Motor neuron (in vitro differentiated cells): Measurements from ENCODE around the gene FURIN. TPM values are rescaled to one million over a fixed set of nuclear protein-coding genes. Genes with fewer than 3 reads are reported as not detected.

Source experiments
- ATAC-seq, 8 experiments: fragments of 200-7000 bp; cut with Tn5 transposase; replicated peaks in 6 of 8; 2 replicates each; pipeline ENCODE4 v1.8.0; 2021; ENCODE audit warnings: mild to moderate bottlenecking in 8 of 8, moderate library complexity in 8 of 8
- H3K27ac ChIP-seq, 2 donors: fragments of 250-450 bp; sonication (Bioruptor Pico); 2 replicates each; pipeline ENCODE4 v1.9.0; 2021; ENCODE audit warnings: antibody characterized with exemption in 2 of 2, mild to moderate bottlenecking in 2 of 2, moderate library complexity in 1 of 2
- H3K4me1 ChIP-seq, 2 donors: fragments of 250-450 bp; sonication (Bioruptor Pico); replicated peaks in 1 of 2; 2 replicates each; pipeline ENCODE4 v1.6.1; 2021; ENCODE audit warnings: antibody characterized with exemption in 2 of 2, mild to moderate bottlenecking in 2 of 2, moderate library complexity in 1 of 2
- H3K4me3 ChIP-seq, 5 donors: fragments of 250-450 bp; sonication (Bioruptor Pico); 2 replicates each; pipeline ENCODE4 v1.9.0; 2021; ENCODE audit warnings: antibody characterized with exemption in 5 of 5, mild to moderate bottlenecking in 5 of 5, moderate library complexity in 4 of 5
- WGBS, 10 experiments: fragments of 450-650 bp; shearing (Covaris generic); methylation state at CpG; one replicate each; pipeline ENCODE4 v1.0.0; 2022; 5-methylcytosine and 5-hydroxymethylcytosine counted together
- in situ Hi-C, 9 experiments: fragments of 400-800 bp; cut with MboI; loops; one replicate each; pipeline ENCODE4 v1.15.0; 2021; ENCODE audit warnings: low sequenced_read_pairs in 9 of 9, low pct_unique_long_range_greater_than_20kb in 2 of 9; ENCODE audit not compliant: unreplicated experiment in 9 of 9
- total RNA-seq, 8 experiments: library from RNA; unstranded; fragments of 300-600 nt; gene quantifications; 2 replicates each; pipeline versions ENCODE4 v1.2.3 to v1.2.4, GENCODE V29; 2022

Gene FURIN
- total RNA-seq, 8 experiments from 2014 or later: 4.6 to 32.3 (median 14.7) TPM

DNA sequence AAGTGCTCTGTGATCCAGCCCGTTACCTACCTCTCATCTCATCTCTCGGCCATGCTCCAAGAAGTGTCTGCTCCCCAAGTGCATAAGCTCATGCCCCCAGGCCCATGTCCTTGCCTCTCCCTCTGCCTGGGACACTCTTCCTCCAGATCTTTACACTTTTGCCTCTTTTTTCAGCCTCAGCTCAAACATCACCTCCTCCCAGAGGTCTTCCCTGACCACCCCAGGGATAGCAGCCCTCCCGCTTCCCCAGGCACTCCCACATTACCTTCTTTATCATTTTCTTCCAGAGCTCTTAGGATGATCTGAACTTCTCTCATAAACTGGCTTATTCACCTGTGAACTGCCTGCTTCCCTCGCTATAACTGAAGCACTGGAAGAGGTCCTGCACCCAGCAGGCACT is 2.7 kb upstream of the FURIN start:
- no peak for ATAC-seq
- in situ Hi-C loops: loop anchor here in 1 of 9 experiments (25.0 kb wide), 1 partner anchor 203 kb away; no protein-coding TSS in a partner anchor
- Histone ChIP-seq H3K4me1 (peaks cover 4 to 15% of the 10 kb centered on the region in 2 donors), H3K27ac (no peak overlapping the region), H3K4me3 (no peak overlapping the region)
- 27 to 100% (median 91%) methylated on average over 1 to 4 of the region's 4 CpGs; no CpG with 5 or more reads in 4 of the 10 experiments for WGBS, 10 experiments

DNA sequence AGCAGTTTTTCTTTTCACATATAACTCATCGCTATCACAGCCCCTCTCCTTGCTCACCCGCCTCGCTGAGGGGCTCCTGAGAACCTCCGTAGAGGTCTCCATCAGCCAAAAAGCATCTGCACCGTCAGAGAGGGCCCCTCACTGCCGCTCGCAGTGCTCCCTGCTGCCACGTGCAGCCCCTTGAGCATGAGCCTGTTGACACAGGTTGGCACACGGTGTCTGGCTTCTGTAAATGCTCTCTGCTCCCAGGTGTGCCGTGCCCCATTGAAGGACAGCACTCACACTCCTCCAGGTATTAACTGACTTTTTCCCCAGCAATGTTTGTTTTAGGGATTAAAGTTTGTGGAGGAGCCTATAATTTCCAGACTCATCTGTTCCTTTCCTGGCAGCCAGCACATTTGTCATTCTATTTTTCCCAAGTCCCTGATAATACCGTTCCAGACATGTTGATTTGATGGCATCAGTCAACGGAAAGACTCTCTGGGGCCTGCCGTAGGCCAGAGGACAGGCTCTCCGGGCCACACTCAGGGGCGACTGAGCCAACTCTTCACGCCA is 2.1 kb upstream of the FURIN start:
- no peak for ATAC-seq
- H3K27ac ChIP-seq: no peak overlapping the region
- in situ Hi-C loops: loop anchor here in 1 of 9 experiments (25.0 kb wide), 1 partner anchor 204 kb away; no protein-coding TSS in a partner anchor
- no peak overlapping the region for H3K4me3 ChIP-seq
- peaks cover 4 to 15% of the 10 kb centered on the region in 2 donors for H3K4me1 ChIP-seq
- 62 to 93% (median 80%) methylated on average over 1 to 8 of the region's 16 CpGs; no CpG with 5 or more reads in 2 of the 10 experiments for WGBS, 10 experiments

- Histone ChIP-seq H3K27ac (no peak overlapping the region), H3K4me1 (peaks cover 4 to 15% of the 10 kb centered on the region in 2 donors), H3K4me3 (no peak overlapping the region)
- ATAC-seq: no peak
- in situ Hi-C loops: loop anchor here in 1 of 9 experiments (25.0 kb wide), 1 partner anchor 204 kb away; no protein-coding TSS in a partner anchor
- WGBS, 10 experiments: 71 to 100% (median 80%) methylated on average over 1 to 2 of the region's 3 CpGs; no CpG with 5 or more reads in 3 of the 10 experiments
These were observed 1.6 kb upstream of the FURIN start for GRCh38 chr15:90866800-90867199.

DNA sequence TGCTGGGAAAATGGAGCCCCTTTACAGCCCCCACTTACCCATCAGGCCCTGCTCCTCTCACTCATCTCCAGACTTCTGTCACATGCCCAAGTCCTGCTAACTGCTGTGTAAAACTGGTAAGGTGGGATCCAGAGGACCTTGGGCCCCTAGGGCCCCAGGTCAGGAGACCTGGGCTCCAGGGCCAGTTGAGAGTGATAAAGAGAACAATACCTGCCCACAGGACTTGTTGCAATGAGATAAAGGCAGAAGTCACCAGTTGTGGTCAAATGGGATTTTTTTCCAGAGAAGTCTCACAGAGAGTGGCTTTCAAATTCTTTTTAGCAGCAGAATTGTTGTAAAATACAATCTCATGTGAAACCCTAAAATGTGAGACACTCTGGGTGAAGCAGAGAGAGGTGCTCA is 753 bp downstream of the FURIN start:
- in situ Hi-C loops: loop anchor here in 1 of 9 experiments (25.0 kb wide), 1 partner anchor 207 kb away; no protein-coding TSS in a partner anchor
- H3K27ac ChIP-seq: no peak overlapping the region
- H3K4me3 ChIP-seq: no peak overlapping the region
- H3K4me1 ChIP-seq: peaks cover 21 to 36% of the 10 kb centered on the region in 2 donors
- ATAC-seq: no peak

DNA sequence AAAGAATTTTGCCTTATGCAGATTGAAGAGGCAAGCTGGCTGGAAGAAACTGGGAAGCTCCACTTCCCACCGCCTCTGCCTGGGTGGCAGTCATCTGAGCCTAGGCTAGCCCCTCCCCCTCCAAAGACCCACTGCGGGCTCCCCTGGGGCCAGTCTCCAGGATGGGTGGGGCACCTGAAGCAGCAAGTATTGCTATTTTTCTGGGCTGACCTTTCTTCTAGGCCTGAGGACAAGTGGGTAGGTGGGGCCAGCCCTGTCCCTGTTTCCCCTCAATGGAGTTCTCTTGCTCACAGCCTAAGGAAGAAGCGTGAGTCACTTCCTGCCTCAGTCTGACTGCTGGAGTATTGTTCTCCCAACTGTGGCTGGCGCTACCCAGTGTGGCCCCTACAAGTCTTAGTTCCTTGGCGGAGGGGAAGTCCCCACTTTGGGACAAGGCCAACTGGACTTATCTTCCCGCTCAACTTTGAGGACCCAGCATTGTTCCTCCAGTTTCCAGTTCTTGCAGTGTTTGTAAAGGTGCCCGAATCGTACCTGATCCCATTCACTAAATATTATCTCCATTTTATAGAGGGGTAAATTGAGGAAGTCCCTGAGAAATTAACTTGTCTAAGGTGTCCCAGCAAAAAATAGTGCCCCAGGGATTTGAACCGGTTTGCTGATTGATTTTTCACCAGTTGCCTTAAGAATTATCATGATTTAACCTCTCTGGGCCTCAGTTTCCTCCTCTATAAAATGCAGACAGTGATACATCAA is 1.4 kb downstream of the FURIN start:
- in situ Hi-C loops: loop anchor here in 2 of 9 experiments (10.0 to 25.0 kb wide), 2 partner anchors 155 to 207 kb away; partner anchors contain the start of gene BLM (in 1 of the 2)
- Histone ChIP-seq H3K4me3 (no peak overlapping the region), H3K27ac (no peak overlapping the region), H3K4me1 (peaks cover 23 to 40% of the 10 kb centered on the region in 2 donors)
- WGBS, 10 experiments: 55 to 100% (median 83%) methylated on average over 1 to 5 of the region's 9 CpGs; no CpG with 5 or more reads in 2 of the 10 experiments
- peak; percentile 21 to 69 (median 58) for ATAC-seq

DNA sequence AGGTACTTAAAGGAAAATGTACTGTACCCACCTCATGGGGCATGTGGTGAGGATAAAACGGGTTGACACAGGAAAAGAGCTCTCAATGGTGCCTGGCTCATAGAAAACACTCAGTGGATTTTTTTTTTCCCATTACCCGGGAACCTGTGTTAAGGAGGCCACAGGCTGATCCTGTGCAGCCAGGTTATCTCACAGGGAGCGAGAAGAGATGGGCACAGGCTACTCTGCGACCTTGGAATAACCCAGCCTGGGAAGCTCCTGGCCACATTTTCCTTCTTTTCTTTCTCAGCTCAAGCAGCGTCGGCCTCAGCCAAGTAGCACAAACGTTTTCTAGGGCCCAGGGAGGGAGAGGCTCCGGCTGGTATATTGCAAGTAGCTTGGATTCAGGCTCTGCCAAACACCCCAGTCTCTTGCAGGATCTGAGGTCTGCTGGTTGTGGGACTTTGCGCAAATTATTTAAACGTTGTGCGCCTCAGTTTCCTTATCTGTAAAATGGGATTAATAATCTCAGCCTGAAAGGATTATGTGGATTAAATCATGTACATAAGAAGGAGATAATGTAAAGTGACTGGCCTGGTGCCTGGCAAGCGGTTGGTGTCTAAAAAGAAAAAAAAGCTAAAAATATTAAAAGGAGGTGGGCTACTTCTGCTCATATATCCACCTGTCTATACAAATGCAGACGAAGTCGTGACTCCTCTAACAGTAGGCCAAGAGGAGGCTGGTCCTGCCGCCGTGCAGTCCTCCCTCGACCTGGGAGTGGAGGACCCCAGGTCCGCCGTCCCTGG is 2.2 kb downstream of the FURIN start:
- H3K4me1 ChIP-seq: peaks cover 23 to 40% of the 10 kb centered on the region in 2 donors
- H3K27ac ChIP-seq: peak overlapping the region in 1 of 2 donors; percentile 83
- WGBS, 10 experiments: 13 to 100% (median 65%) methylated on average over 1 to 15 of the region's 19 CpGs
- in situ Hi-C loops: loop anchor here in 2 of 9 experiments (10.0 to 25.0 kb wide), 2 partner anchors 156 to 208 kb away; partner anchors contain the start of gene BLM (in 1 of the 2)
- peak overlapping the region; percentile 88 to 97 (median 95) for H3K4me3 ChIP-seq
- ATAC-seq: peak in 6 of 8 experiments; percentile 6 to 36 (median 18)

GRCh38 chr15:90871139-90871715 is 2.8 kb downstream of the FURIN start:
- peak; percentile 2 to 36 (median 16) for ATAC-seq
- peak overlapping the region; percentile 88 to 97 (median 95) for H3K4me3 ChIP-seq
- in situ Hi-C loops: loop anchor here in 2 of 9 experiments (10.0 to 25.0 kb wide), 2 partner anchors 156 to 209 kb away; partner anchors contain the start of gene BLM (in 1 of the 2)
- peaks cover 23 to 40% of the 10 kb centered on the region in 2 donors for H3K4me1 ChIP-seq
- 0% methylated on average over 1 to 5 of the region's 71 CpGs; no CpG with 5 or more reads in 8 of the 10 experiments for whole genome bisulfite sequencing, 10 experiments
- H3K27ac ChIP-seq: peak overlapping the region; percentile 67 to 83

DNA sequence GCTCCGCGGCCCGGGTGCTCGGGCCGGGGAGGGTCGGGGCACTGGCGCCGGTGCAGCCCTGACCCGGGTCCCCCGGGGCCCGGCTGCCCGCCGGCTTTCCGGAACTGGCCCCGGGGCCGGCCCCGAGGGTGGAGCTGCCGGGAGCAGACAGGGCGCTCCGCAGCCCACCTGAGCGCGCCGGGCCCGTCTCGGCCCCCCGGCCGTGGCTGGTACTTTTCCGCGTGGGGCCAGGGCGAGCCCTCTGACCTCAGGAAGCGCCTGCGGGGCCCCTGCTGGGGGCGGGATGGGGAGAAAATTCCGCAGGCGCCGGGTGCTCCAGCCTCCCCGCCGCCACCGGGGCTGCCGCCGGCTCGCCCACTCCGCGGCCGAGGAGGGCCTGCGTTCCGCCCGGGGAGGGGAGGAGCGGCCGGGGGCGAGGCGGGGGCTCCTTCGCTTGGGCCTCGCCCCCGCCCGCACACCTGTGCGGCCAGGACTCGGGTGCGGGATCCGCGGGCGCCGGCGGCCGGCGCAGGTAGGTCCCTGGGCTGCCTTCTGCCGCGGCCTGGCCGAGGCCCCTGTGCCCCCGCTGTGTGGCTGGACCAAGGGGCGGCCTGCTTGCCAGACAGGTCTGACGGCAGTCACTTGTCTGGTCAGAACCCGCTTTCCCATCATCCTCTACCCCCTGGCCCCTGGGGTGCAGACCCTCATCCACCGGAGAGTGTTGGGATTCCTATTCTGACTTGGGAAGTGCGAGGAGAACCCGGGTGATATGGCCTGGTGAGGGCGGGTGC is 3.5 kb downstream of the FURIN start:
- H3K4me3 ChIP-seq: peak overlapping the region; percentile 88 to 97 (median 95)
- peak overlapping the region in 1 of 2 donors; percentile 15 for H3K27ac ChIP-seq
- peak; percentile 3 to 46 (median 28) for ATAC-seq
- WGBS, 10 experiments: 0 to 60% (median 33%) methylated on average over 1 to 3 of the region's 77 CpGs; no CpG with 5 or more reads in 7 of the 10 experiments
- in situ Hi-C loops: loop anchor here in 2 of 9 experiments (10.0 to 25.0 kb wide), 2 partner anchors 157 to 210 kb away; partner anchors contain the start of gene BLM (in 1 of the 2)
- peaks cover 23 to 40% of the 10 kb centered on the region in 2 donors for H3K4me1 ChIP-seq

DNA sequence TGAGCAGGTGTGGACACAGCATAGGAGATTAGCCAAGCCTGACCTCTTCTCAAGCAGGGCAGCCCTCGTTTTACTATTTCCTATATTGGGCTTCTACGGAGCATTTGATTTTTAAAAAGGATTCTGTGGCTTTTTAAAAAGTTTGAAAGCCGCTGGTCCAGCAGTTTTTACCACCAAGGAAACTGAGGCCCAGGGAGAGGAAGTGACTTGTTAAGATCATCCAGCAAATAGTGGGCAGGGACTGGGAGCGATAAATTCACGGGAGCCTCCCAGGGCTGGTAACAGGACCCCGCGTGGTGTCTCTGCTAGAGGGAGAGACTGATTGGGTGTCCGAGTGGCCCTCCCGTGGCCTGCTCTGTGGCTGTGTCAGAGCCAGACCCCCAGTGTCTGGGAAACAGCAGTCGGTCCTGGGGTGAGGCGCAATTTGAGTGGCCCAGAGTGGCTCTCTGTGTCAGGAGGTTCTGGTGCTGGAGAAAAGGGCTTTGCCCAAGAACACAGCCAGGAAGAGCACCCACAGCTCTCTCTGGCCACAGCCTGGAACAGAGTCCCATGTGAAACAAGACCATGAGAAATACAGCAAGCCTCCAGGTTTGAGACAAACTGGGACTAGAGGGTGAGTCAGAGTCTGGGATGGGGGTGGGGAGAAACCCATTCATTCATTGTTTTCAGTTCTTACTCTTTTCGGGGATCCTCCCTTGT is 4.2 kb downstream of the FURIN start:
- WGBS, 10 experiments: 0 to 66% (median 59%) methylated on average over 1 to 10 of the region's 12 CpGs; no CpG with 5 or more reads in 2 of the 10 experiments
- ATAC-seq: peak; percentile 6 to 35 (median 16)
- Histone ChIP-seq H3K4me1 (peaks cover 23 to 40% of the 10 kb centered on the region in 2 donors), H3K4me3 (peak overlapping the region; percentile 88 to 97 (median 95)), H3K27ac (no peak overlapping the region)
- in situ Hi-C loops: loop anchor here in 2 of 9 experiments (10.0 to 25.0 kb wide), 2 partner anchors 158 to 210 kb away; partner anchors contain the start of gene BLM (in 1 of the 2)

GRCh38 chr15:90873488-90873997 is 5.2 kb downstream of the FURIN start:
- no peak overlapping the region for H3K4me3 ChIP-seq
- H3K4me1 ChIP-seq: peaks cover 23 to 40% of the 10 kb centered on the region in 2 donors
- WGBS, 10 experiments: 100% methylated on average over 2 of the region's 6 CpGs; no CpG with 5 or more reads in 9 of the 10 experiments
- H3K27ac ChIP-seq: no peak overlapping the region
- ATAC-seq: peak in 1 of 8 experiments; percentile 1
- in situ Hi-C loops: loop anchor here in 2 of 9 experiments (10.0 to 25.0 kb wide), 2 partner anchors 159 to 211 kb away; partner anchors contain the start of gene BLM (in 1 of the 2)
